ENCODE results near the gene TAL2. TPM values are rescaled to one million over a fixed set of nuclear protein-coding genes. Genes with fewer than 3 reads are reported as not detected.

Gene TAL2
- total RNA-seq, 1 experiment from 2014 or later = 0.50 TPM

- Histone ChIP-seq H3K23ac (ENCODE audit: insufficient read length, low read depth, low read length) (no peak overlapping the region), H2BK20ac (ENCODE audit: low read depth, low read length, poor library complexity, severe bottlenecking) (no peak overlapping the region), H3K14ac (ENCODE audit: insufficient read depth, low read length) (no peak overlapping the region), H2BK120ac (ENCODE audit: low read depth, low read length, poor library complexity, severe bottlenecking) (no peak overlapping the region), H3K79me1 (ENCODE audit: insufficient read depth, low read depth, low read length, poor library complexity, severe bottlenecking) (no peaks in the 10 kb centered on the region), H3K18ac (ENCODE audit: insufficient read length, low read depth, low read length) (no peak overlapping the region), H2BK5ac (ENCODE audit: insufficient read length, low read length) (no peak overlapping the region), H3K4ac (ENCODE audit: low read depth, low read length) (no peak overlapping the region), H2AFZ (ENCODE audit: low read length) (no peak overlapping the region), H2BK15ac (ENCODE audit: low read depth, low read length) (no peak overlapping the region), H3K9ac (ENCODE audit: extremely low read depth, insufficient read length, low read length) (no peak overlapping the region), H2AK5ac (ENCODE audit: insufficient read length, low read length) (no peak overlapping the region), H3K79me2 (ENCODE audit: insufficient read depth, low read length) (no peaks in the 10 kb centered on the region), H3K4me2 (ENCODE audit: insufficient read depth, insufficient read length, low read length) (no peak overlapping the region), H2BK12ac (ENCODE audit: insufficient read length, low read depth, low read length) (no peak overlapping the region), H4K5ac (ENCODE audit: insufficient read length, low read depth, low read length) (no peak overlapping the region), H4K8ac (replicated peaks; ENCODE audit: insufficient read length, low read depth, low read length) (no peak overlapping the region), H3K4me1 (ENCODE audit: insufficient read depth, low read length) (no peaks in the 10 kb centered on the region), H3K27me3 (ENCODE audit: insufficient read depth, low read length) (no peaks in the 10 kb centered on the region), H3K27ac (ENCODE audit: insufficient read length, low read depth, low read length) (no peak overlapping the region), H3K9me3 (ENCODE audit: control insufficient read depth, low read depth, low read length) (no peaks in the 10 kb centered on the region), H4K20me1 (ENCODE audit: control insufficient read depth, insufficient read depth, insufficient read length) (no peaks in the 10 kb centered on the region), H3K56ac (ENCODE audit: insufficient read length, low read depth, low read length) (no peak overlapping the region), H3T11ph (ENCODE audit: low read length) (no peak overlapping the region), H3K23me2 (ENCODE audit: insufficient read length, low read depth, low read length, poor library complexity, severe bottlenecking) (no peaks in the 10 kb centered on the region), H4K91ac (ENCODE audit: insufficient read length, low read depth, low read length) (no peak overlapping the region)
- peaks cover 20 to 46% of the 10 kb centered on the region in 2 experiments for H3K4me1 Mint-ChIP-seq
- H3K27ac Mint-ChIP-seq = no peak overlapping the region
- no peak for TF ChIP-seq CTCF (conservative IDR thresholded peaks at IDR 0.05)
- no peak for DNase-seq
- WGBS (ENCODE audit: extremely low coverage, insufficient read length, low lambda C conversion rate) = no CpG with 5 or more reads among the region's 3 CpGs
- no peak overlapping the region for H3K4me3 Mint-ChIP-seq
- no peaks in the 10 kb centered on the region for H3K36me3 Mint-ChIP-seq (ENCODE audit: insufficient read depth in 1 of 3, low read depth in 3 of 3)
- no peaks in the 10 kb centered on the region for H3K9me3 Mint-ChIP-seq
- H3K27me3 Mint-ChIP-seq (ENCODE audit: low read depth) = no peaks in the 10 kb centered on the region; the same call in 1 of the 2 replicates
Observed at GRCh38 chr9:105672711-105673234, 10.5 kb downstream of the TAL2 start.

All from H9 (cell line).